SK-N-SH (cell line): ENCODE data around the gene CDKL5. TPM values are rescaled to one million over a fixed set of nuclear protein-coding genes. Genes with fewer than 3 reads are reported as not detected.

Experiments used
- CTCF ChIA-PET: fragments of 300-600, 350-600 bp; formaldehyde crosslinking; extraction: SDS; loops from one replicate; lab custom pipeline; 2021; lab: Yijun Ruan, JAX
- POLR2A ChIA-PET: fragments of 350-600 bp; sonication (Branson Sonifier 250); formaldehyde crosslinking; extraction: SDS; loops from one replicate; lab custom pipeline; 2020; ENCODE audit warnings: antibody characterized with exemption, inconsistent platforms; lab: Yijun Ruan, JAX
- DNase-seq: peaks from one replicate; pipeline ENCODE4 v3.0.0; 2012
- H2AFZ ChIP-seq: fragments of 200-600 bp; sonication (generic); 2 replicates; pipeline ENCODE4 v1.8.1; 2016; ENCODE audit warnings: antibody characterized with exemption, mild to moderate bottlenecking, low read depth
- H3F3A ChIP-seq: fragments of 200-600 bp; sonication (generic); replicated peaks from 2 replicates; pipeline ENCODE3; 2016; ENCODE audit warnings: antibody characterized with exemption, mild to moderate bottlenecking; ENCODE audit not compliant: insufficient read depth
- H3K27ac ChIP-seq, 2 experiments: fragments of 200-500 bp in 1 of 2; fragments of 200-600 bp in 1 of 2; sonication (Bioruptor generic) in 1 of 2; sonication (generic), shearing (Covaris generic) in 1 of 2; 2 replicates each; pipeline versions ENCODE4 v1.5.1 to v1.6.1; 2014 to 2016; ENCODE audit warnings: low read depth in 2 of 2, inconsistent platforms in 1 of 2, low read length in 1 of 2, mild to moderate bottlenecking in 1 of 2, mixed read lengths in 1 of 2
- H3K27me3 ChIP-seq: fragments of 200-600 bp; sonication (generic), shearing (Covaris generic); 2 replicates; pipeline ENCODE4 v1.6.1; 2016; ENCODE audit warnings: mixed run types; ENCODE audit not compliant: insufficient read depth
- H3K36me3 ChIP-seq, 2 experiments: fragments of 200-500 bp in 1 of 2; fragments of 200-600 bp in 1 of 2; sonication (Bioruptor generic) in 1 of 2; sonication (generic) in 1 of 2; replicated peaks in 1 of 2; 2 replicates each; pipeline versions ENCODE3 to v1.5.1; 2014 to 2016; ENCODE audit warnings: low read length in 1 of 2, mild to moderate bottlenecking in 1 of 2; ENCODE audit not compliant: insufficient read depth in 2 of 2, control insufficient read depth in 1 of 2
- H3K4me1 ChIP-seq, 2 experiments: fragments of 200-500 bp in 1 of 2; fragments of 200-600 bp in 1 of 2; sonication (Bioruptor generic) in 1 of 2; sonication (generic), shearing (Covaris generic) in 1 of 2; 2 replicates each; pipeline versions ENCODE4 v1.5.1 to v1.6.1; 2014 to 2016; ENCODE audit warnings: low read depth in 1 of 2, low read length in 1 of 2, mixed run types in 1 of 2; ENCODE audit not compliant: insufficient read depth in 2 of 2, control insufficient read depth in 1 of 2
- H3K4me2 ChIP-seq: fragments of 200-600 bp; sonication (generic), shearing (Covaris generic); 2 replicates; pipeline ENCODE4 v1.6.1; 2017; ENCODE audit warnings: mixed run types
- H3K4me3 ChIP-seq, 2 experiments: fragments of 200-500 bp in 1 of 2; fragments of 200-600 bp in 1 of 2; sonication (Bioruptor generic) in 1 of 2; sonication (generic), shearing (Covaris generic) in 1 of 2; 2 replicates each; pipeline versions ENCODE4 v1.5.1 to v1.8.1; 2014 to 2016; ENCODE audit warnings: low read depth in 2 of 2, inconsistent platforms in 1 of 2, low read length in 1 of 2, mild to moderate bottlenecking in 1 of 2, mixed read lengths in 1 of 2, moderate library complexity in 1 of 2
- H3K79me2 ChIP-seq: fragments of 200-600 bp; sonication (generic); 2 replicates; pipeline ENCODE4 v1.8.1; 2017; ENCODE audit warnings: mild to moderate bottlenecking; ENCODE audit not compliant: insufficient read depth
- H3K9ac ChIP-seq: fragments of 200-600 bp; sonication (generic); 2 replicates; pipeline ENCODE4 v1.6.1; 2017; ENCODE audit warnings: mixed run types
- H3K9me2 ChIP-seq: fragments of 200-600 bp; sonication (generic); 2 replicates; pipeline ENCODE4 v1.6.1; 2017; ENCODE audit warnings: mixed run types
- H3K9me3 ChIP-seq: fragments of 200-600 bp; sonication (generic); 2 replicates; pipeline ENCODE4 v1.6.1; 2017; ENCODE audit warnings: mixed run types, mild to moderate bottlenecking, moderate library complexity
- H4K20me1 ChIP-seq: fragments of 200-600 bp; sonication (generic); 2 replicates; pipeline ENCODE4 v1.6.1; 2017; ENCODE audit warnings: mild to moderate bottlenecking, mixed run types; ENCODE audit not compliant: insufficient read depth
- ELF1 ChIP-seq: IDR thresholded peaks from 2 replicates; pipeline ENCODE4 v1.4.0; 2012
- FOSL2 ChIP-seq: IDR thresholded peaks from 2 replicates; pipeline ENCODE4 v1.4.0; 2012; ENCODE audit warnings: low read depth, mild to moderate bottlenecking, moderate library complexity, borderline replicate concordance
- JUND ChIP-seq: IDR thresholded peaks from 2 replicates; pipeline ENCODE4 v1.4.0; 2012
- MEF2A ChIP-seq: IDR thresholded peaks from 2 replicates; pipeline ENCODE4 v1.4.0; 2012; ENCODE audit warnings: low read depth, borderline replicate concordance
- MXI1 ChIP-seq: IDR thresholded peaks from 2 replicates; pipeline ENCODE4 v1.6.1; 2012; ENCODE audit warnings: mild to moderate bottlenecking, low read depth, low read length, improper control_type of control experiment
- RAD21 ChIP-seq: IDR thresholded peaks from 2 replicates; pipeline ENCODE4 v1.6.1; 2012; ENCODE audit warnings: mild to moderate bottlenecking, low read length
- RXRA ChIP-seq: IDR thresholded peaks from 2 replicates; pipeline ENCODE4 v1.4.0; 2012; ENCODE audit warnings: low read depth, mild to moderate bottlenecking, borderline replicate concordance
- SIN3A ChIP-seq: IDR thresholded peaks from 2 replicates; pipeline ENCODE4 v1.6.1; 2012; ENCODE audit warnings: low read depth, mild to moderate bottlenecking, low read length, moderate library complexity, borderline replicate concordance
- WGBS: methylation state at CpG from one replicate; pipeline ENCODE4 v1.1.6; 2017; ENCODE audit warnings: low lambda C conversion rate; 5-methylcytosine and 5-hydroxymethylcytosine counted together
- polyA plus RNA-seq, 3 experiments: library from polyadenylated mRNA; depleted of rRNA; stranded (reverse); fragments of >200 nt; gene quantifications; 2 replicates each; pipeline ENCODE4 v1.2.3, GENCODE V29; 2012
- TF ChIP-seq, protein P1 (sequence below): fragments of 150-350 bp; IDR thresholded peaks from 2 replicates; pipeline ENCODE4 v1.6.1; 2016; ENCODE audit warnings: mild to moderate bottlenecking, low read depth, low read length
- TF ChIP-seq, protein P2 (sequence below): IDR thresholded peaks from 2 replicates; pipeline ENCODE4 v1.4.0; 2012; ENCODE audit warnings: low read depth
- TF ChIP-seq, protein P3 (sequence below): IDR thresholded peaks from 2 replicates; pipeline ENCODE4 v1.4.0; 2012; ENCODE audit warnings: low read depth, borderline replicate concordance

The CDKL5 gene
- polyA plus RNA-seq, 1 of the 3 experiments (the other 2 are of a cell fraction), result 1.3 TPM

DNA sequence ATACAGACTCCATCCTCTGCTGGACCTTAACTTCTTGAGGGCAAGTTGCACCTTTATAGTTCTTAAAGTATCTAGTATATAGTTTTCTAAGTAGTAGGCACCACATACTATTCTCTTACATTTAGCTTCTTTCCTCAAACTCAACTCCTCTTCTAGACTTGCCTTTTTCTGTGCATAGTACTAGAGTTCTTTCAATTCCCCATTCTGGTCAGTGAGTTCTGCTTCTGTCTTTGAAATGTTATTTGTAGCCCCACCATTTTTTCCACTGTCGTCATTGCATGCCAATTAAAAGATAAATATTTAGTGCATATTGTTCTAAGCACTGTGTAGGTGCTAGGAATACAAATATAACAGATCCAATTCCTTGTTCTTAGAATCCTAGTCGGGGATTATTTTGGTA, 31.6 kb downstream of the CDKL5 start:
- ChIA-PET CTCF (no interaction called here), POLR2A (no interaction called here)

DNA sequence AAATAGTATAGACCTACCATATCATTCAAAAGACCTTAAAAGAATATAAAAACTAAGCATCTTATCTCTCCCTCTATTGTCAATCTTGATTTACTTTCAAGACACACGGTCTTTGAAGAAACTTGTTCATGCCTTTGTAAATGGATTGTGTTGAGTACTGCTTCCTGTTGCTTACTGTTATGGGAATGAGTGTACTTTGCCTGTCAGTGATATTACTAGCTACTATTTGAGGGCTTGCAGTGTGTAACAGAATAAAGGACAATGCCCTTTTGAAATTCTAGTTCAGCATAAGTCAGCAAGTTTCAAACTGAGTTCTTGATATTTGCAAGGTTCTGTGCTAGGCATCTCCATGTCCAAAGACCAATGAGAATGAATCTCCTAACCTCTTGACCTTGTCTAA, 36.0 kb downstream of the CDKL5 start:
- WGBS, result 40% methylated on average over 1 of the region's 1 CpG
- no peak for TF ChIP-seq RXRA
- TF ChIP-seq, protein P1, sequence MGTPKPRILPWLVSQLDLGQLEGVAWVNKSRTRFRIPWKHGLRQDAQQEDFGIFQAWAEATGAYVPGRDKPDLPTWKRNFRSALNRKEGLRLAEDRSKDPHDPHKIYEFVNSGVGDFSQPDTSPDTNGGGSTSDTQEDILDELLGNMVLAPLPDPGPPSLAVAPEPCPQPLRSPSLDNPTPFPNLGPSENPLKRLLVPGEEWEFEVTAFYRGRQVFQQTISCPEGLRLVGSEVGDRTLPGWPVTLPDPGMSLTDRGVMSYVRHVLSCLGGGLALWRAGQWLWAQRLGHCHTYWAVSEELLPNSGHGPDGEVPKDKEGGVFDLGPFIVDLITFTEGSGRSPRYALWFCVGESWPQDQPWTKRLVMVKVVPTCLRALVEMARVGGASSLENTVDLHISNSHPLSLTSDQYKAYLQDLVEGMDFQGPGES, result no peak
- TF ChIP-seq FOSL2, result no peak
- TF ChIP-seq, protein P2, sequence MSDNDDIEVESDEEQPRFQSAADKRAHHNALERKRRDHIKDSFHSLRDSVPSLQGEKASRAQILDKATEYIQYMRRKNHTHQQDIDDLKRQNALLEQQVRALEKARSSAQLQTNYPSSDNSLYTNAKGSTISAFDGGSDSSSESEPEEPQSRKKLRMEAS, result no peak
- TF ChIP-seq JUND, result no peak
- TF ChIP-seq ELF1, result no peak
- no peak for TF ChIP-seq MEF2A
- H3K4me3 ChIP-seq, result no peak overlapping the region
- H2AFZ ChIP-seq, result no peak overlapping the region
- H4K20me1 ChIP-seq, result no peaks in the 10 kb centered on the region
- DNase-seq, result no peak
- POLR2A ChIA-PET, result no interaction called here
- no peak overlapping the region for H3K27ac ChIP-seq
- no peaks in the 10 kb centered on the region for H3K9me2 ChIP-seq
- H3K4me1 ChIP-seq, result peaks cover 0 to 14% of the 10 kb centered on the region in 2 experiments; a peak in 2 of 4 replicates
- no peaks in the 10 kb centered on the region for H3K9me3 ChIP-seq
- no peak overlapping the region for H3K9ac ChIP-seq
- no peaks in the 10 kb centered on the region for H3K27me3 ChIP-seq
- no peak overlapping the region for H3K4me2 ChIP-seq
- no peaks in the 10 kb centered on the region for H3F3A ChIP-seq
- no peaks in the 10 kb centered on the region for H3K36me3 ChIP-seq
- H3K79me2 ChIP-seq, result no peaks in the 10 kb centered on the region
- CTCF ChIA-PET, result no interaction called here

More for the DNA sequence above, 31.6 kb downstream of the CDKL5 start:
- H3K79me2 ChIP-seq, result peaks cover 7% of the 10 kb centered on the region; the same call in 1 of the 2 replicates
- H3K9me3 ChIP-seq, result no peaks in the 10 kb centered on the region
- H3F3A ChIP-seq, result no peaks in the 10 kb centered on the region
- no peaks in the 10 kb centered on the region for H4K20me1 ChIP-seq
- no peak overlapping the region for H3K27ac ChIP-seq
- H3K4me2 ChIP-seq, result no peak overlapping the region
- H3K9me2 ChIP-seq, result no peaks in the 10 kb centered on the region
- H2AFZ ChIP-seq, result no peak overlapping the region
- no peak overlapping the region for H3K9ac ChIP-seq
- no peaks in the 10 kb centered on the region for H3K36me3 ChIP-seq
- 56% methylated on average over 2 of the region's 2 CpGs for WGBS
- DNase-seq, result no peak
- H3K27me3 ChIP-seq, result no peaks in the 10 kb centered on the region
- TF ChIP-seq ELF1, result no peak
- no peak for TF ChIP-seq RAD21
- no peak for TF ChIP-seq SIN3A
- TF ChIP-seq, protein P3, sequence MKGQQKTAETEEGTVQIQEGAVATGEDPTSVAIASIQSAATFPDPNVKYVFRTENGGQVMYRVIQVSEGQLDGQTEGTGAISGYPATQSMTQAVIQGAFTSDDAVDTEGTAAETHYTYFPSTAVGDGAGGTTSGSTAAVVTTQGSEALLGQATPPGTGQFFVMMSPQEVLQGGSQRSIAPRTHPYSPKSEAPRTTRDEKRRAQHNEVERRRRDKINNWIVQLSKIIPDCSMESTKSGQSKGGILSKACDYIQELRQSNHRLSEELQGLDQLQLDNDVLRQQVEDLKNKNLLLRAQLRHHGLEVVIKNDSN, result no peak
- no peak for TF ChIP-seq MXI1
- no peaks in the 10 kb centered on the region; a peak in 1 of 4 replicates for H3K4me1 ChIP-seq
- no peak overlapping the region for H3K4me3 ChIP-seq
